ENCODE data around the gene LCN12.

- TF ChIP-seq CTCF (IDR thresholded peaks at IDR 0.05) = no peak
- no peak for TF ChIP-seq POLR2A (IDR thresholded peaks at IDR 0.05)
Observed at GRCh38 chr9:136921718-136922117, 30.4 kb upstream of the LCN12 start.
